ENCODE measurements around the gene SMG5.
A peak's percentile ranks its signal among the peaks of the same experiment; 100 is the strongest.

Gene SMG5

GRCh38 chr1:156279837-156280236 lies 2.8 kb downstream of the SMG5 start:
- DNase-seq, result no peak

- peak; percentile 40 for DNase-seq
Observed at GRCh38 chr1:156276966-156277381, 5.7 kb downstream of the SMG5 start.

GRCh38 chr1:156276532-156276931 lies 6.1 kb downstream of the SMG5 start:
- DNase-seq, result peak; percentile 35

GRCh38 chr1:156270314-156270713 lies 12.3 kb downstream of the SMG5 start:
- DNase-seq, result no peak

- DNase-seq, result no peak
Observed at GRCh38 chr1:156268336-156268735, 14.3 kb downstream of the SMG5 start.

GRCh38 chr1:156266051-156266450 lies 16.6 kb downstream of the SMG5 start:
- no peak for DNase-seq

GRCh38 chr1:156263288-156263655 lies 19.4 kb downstream of the SMG5 start:
- no peak for DNase-seq

GRCh38 chr1:156262461-156263287 lies 20.0 kb downstream of the SMG5 start:
- DNase-seq, result no peak

GRCh38 chr1:156260896-156261295 lies 21.7 kb downstream of the SMG5 start:
- no peak for DNase-seq

- peak; percentile 39 for DNase-seq
Observed at GRCh38 chr1:156259805-156260204, 22.8 kb downstream of the SMG5 start.

GRCh38 chr1:156258859-156259258 lies 23.8 kb downstream of the SMG5 start:
- DNase-seq, result no peak

- DNase-seq, result peak; percentile 46
Observed at GRCh38 chr1:156257711-156258110, 24.9 kb downstream of the SMG5 start.

- DNase-seq, result no peak
Observed at GRCh38 chr1:156253634-156254033, 29.0 kb downstream of the SMG5 start.

GRCh38 chr1:156251527-156251926 lies 31.1 kb downstream of the SMG5 start:
- peak; percentile 56 for DNase-seq

- no peak for DNase-seq
Observed at GRCh38 chr1:156249593-156249992, 33.0 kb downstream of the SMG5 start.

- no peak for DNase-seq
Observed at GRCh38 chr1:156248323-156248683, 34.3 kb downstream of the SMG5 start.

- peak; percentile 9 for DNase-seq
Observed at GRCh38 chr1:156247460-156248322, 34.9 kb downstream of the SMG5 start, which contains the start of gene PAQR6. TSS of gene PAQR6 (minus strand) at chr1:156248056. CDS start at chr1:156246731, 1,325 bp downstream.

- DNase-seq, result peak; percentile 12
Observed at GRCh38 chr1:156246781-156247459, 35.7 kb downstream of the SMG5 start.

GRCh38 chr1:156246241-156246780 lies 36.3 kb downstream of the SMG5 start:
- peak; percentile 16 for DNase-seq

- DNase-seq, result peak; percentile 67
Observed at GRCh38 chr1:156245451-156246232, 37.0 kb downstream of the SMG5 start.

GRCh38 chr1:156244712-156245111 lies 37.9 kb downstream of the SMG5 start:
- no peak for DNase-seq

GRCh38 chr1:156244126-156244525 lies 38.5 kb downstream of the SMG5 start:
- peak; percentile 9 for DNase-seq
